ENCODE results near the gene MAP2K6. TPM values are rescaled to one million over a fixed set of nuclear protein-coding genes. Genes with fewer than 3 reads are reported as not detected.

Gene MAP2K6
- total RNA-seq, 2 donors from 2014 or later = 4.4 to 34.6 TPM

DNA sequence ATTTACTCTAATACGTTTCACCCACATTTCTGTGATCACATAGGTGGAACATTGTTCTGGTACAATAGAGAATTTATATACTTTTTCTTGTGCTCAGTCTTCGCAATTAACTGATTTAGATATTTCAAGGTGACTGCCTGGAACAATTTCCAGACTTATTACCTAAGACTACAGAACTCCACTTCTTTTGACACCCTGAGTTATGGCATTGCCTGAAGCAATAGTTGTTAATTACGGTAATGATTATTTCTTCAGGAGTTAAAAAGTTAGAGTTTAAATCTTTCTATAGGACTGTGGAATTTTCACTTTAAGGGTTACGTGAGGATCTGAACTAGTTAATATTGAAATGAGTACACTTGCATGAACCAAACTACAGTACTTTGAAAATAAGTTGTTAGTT, 74.8 kb downstream of the MAP2K6 start:
- Histone ChIP-seq H3K4me3 (no peak overlapping the region), H3K4me1 (peaks cover 8% of the 10 kb centered on the region), H3K36me3 (replicated peaks in 1 of 2; ENCODE audit: insufficient read depth in 1 of 2, low read depth in 2 of 2) (no peaks in the 10 kb centered on the region), H3K27me3 (no peaks in the 10 kb centered on the region), H3K9me3 (no peaks in the 10 kb centered on the region), H3K27ac (no peak overlapping the region)
- TF ChIP-seq POLR2A (IDR thresholded peaks at IDR 0.05) = no peak
- TF ChIP-seq, protein P1, sequence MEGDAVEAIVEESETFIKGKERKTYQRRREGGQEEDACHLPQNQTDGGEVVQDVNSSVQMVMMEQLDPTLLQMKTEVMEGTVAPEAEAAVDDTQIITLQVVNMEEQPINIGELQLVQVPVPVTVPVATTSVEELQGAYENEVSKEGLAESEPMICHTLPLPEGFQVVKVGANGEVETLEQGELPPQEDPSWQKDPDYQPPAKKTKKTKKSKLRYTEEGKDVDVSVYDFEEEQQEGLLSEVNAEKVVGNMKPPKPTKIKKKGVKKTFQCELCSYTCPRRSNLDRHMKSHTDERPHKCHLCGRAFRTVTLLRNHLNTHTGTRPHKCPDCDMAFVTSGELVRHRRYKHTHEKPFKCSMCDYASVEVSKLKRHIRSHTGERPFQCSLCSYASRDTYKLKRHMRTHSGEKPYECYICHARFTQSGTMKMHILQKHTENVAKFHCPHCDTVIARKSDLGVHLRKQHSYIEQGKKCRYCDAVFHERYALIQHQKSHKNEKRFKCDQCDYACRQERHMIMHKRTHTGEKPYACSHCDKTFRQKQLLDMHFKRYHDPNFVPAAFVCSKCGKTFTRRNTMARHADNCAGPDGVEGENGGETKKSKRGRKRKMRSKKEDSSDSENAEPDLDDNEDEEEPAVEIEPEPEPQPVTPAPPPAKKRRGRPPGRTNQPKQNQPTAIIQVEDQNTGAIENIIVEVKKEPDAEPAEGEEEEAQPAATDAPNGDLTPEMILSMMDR (IDR thresholded peaks at IDR 0.05) = no peak
- no peak for DNase-seq
- WGBS, 2 donors = 89 to 93% methylated on average over 4 of the region's 4 CpGs
- intact Hi-C loops (cut with DNase I) = no loop called here
- ATAC-seq = no peak

DNA sequence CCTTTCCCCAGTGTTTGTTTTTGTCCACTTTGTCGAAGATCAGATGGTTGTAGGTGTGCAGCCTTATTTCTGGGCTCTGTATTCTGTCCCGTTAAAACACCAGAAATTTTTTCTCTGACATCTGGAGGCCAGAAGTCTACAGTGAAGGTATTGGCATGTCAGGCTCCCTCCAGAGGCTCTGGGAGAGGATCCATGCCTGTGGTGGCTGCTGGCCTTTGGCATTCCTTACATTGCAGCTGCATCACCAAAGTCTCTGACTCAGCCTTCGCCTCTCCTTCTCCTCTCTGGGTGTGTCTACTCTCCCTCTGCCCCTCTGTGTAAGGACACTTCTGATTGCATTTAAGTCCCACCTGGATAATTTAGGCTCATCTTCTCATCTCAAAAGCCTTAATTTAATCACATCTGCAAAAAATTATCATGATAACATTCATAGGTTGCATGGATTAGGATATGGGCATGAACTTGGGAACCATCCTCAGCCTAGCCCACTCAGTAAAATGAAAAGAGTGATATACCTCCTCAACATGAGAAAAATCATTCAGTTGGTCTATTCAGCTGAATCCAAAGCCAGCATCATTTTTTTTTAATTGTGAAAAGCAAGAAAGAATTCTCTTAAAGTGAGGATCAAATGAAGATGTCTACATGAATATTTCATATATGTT, 78.0 kb downstream of the MAP2K6 start:
- no peaks in the 10 kb centered on the region for H3K27me3 ChIP-seq
- no peaks in the 10 kb centered on the region for H3K9me3 ChIP-seq
- no peak overlapping the region for H3K4me3 ChIP-seq
- H3K4me1 ChIP-seq = no peaks in the 10 kb centered on the region
- 65 to 78% methylated on average over 3 of the region's 3 CpGs for WGBS, 2 donors
- no peak overlapping the region for H3K27ac ChIP-seq
- DNase-seq (no peak), ATAC-seq (no peak)
- intact Hi-C loops (cut with DNase I) = no loop called here
- no peak for TF ChIP-seq POLR2A (IDR thresholded peaks at IDR 0.05)
- TF ChIP-seq, protein P1 (IDR thresholded peaks at IDR 0.05) = no peak
- H3K36me3 ChIP-seq (replicated peaks in 1 of 2; ENCODE audit: insufficient read depth in 1 of 2, low read depth in 2 of 2) = no peaks in the 10 kb centered on the region

DNA sequence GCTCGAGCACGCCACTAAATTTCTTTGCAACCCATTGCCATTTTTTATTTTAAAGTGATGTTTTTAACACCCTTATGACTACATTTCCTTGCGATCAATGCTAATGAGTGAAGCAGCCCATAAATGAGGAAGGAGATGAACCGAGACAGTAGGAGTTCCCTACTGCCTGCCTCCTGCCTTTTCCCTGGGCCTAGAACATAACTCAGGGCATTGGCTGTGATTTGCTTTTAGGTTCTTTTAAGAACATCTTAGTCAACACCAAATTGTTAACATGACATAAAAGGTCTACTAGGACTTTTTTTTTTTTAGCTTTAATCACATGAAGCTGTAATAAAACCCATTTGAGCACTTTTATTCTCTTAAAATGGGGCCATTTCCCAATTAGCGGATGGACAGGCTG, 81.3 kb downstream of the MAP2K6 start:
- H3K36me3 ChIP-seq (replicated peaks in 1 of 2; ENCODE audit: insufficient read depth in 1 of 2, low read depth in 2 of 2) = no peaks in the 10 kb centered on the region
- no peak for TF ChIP-seq POLR2A (IDR thresholded peaks at IDR 0.05)
- TF ChIP-seq, protein P1 (IDR thresholded peaks at IDR 0.05) = no peak
- 84 to 95% methylated on average over 5 of the region's 5 CpGs for WGBS, 2 donors
- H3K4me3 ChIP-seq = no peak overlapping the region
- H3K4me1 ChIP-seq = peaks cover 15% of the 10 kb centered on the region
- ATAC-seq (no peak), DNase-seq (no peak)
- H3K9me3 ChIP-seq = no peaks in the 10 kb centered on the region
- intact Hi-C loops (cut with DNase I) = no loop called here
- H3K27me3 ChIP-seq = no peaks in the 10 kb centered on the region
- H3K27ac ChIP-seq = no peak overlapping the region

DNA sequence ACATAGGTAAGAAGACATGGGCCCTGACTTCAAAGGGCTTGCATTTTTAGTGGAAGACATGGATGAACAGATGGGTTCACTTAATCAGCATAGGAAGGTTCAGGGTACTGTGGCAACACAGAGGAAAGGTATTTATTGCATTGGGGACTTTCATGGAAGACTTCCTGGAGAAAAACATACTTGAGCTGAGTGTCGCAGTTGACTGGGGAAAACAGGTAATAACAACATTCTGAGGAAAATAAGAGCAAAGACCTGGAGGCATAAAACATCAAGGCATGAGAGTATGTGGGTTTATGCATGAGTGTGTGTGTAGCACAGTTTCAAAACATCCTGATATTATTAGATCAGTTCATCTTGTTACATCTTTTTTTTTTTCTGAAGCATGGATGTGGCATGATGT, 82.7 kb downstream of the MAP2K6 start:
- DNase-seq (no peak), ATAC-seq (no peak)
- TF ChIP-seq, protein P1 (IDR thresholded peaks at IDR 0.05) = no peak
- no peak for TF ChIP-seq POLR2A (IDR thresholded peaks at IDR 0.05)
- Histone ChIP-seq H3K36me3 (replicated peaks in 1 of 2; ENCODE audit: insufficient read depth in 1 of 2, low read depth in 2 of 2) (no peaks in the 10 kb centered on the region), H3K4me3 (no peak overlapping the region), H3K4me1 (peaks cover 26% of the 10 kb centered on the region), H3K27ac (no peak overlapping the region), H3K27me3 (no peaks in the 10 kb centered on the region), H3K9me3 (no peaks in the 10 kb centered on the region)
- WGBS, 2 donors = 96 to 100% methylated on average over 1 of the region's 1 CpG
- intact Hi-C loops (cut with DNase I) = no loop called here

DNA sequence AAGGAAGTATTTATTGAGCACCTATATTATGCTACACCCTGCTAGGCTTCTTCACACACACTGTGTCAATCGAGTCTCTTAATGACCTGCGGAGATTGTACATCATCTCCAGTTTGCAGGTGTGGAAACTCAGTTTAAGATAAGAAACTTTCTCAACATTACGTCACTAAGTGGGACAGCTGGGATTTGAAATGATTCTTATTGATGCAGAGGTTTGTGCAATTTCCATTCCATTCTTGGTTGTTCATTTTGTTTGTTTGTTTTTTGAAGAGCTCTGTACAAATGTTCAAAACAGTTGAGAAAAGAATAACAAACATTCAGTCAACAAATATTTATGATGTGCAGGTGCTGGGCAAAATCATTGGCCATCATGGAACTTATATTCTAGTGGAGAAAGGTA, 84.8 kb downstream of the MAP2K6 start:
- intact Hi-C loops (cut with DNase I) = no loop called here
- Histone ChIP-seq H3K4me3 (no peak overlapping the region), H3K27me3 (no peaks in the 10 kb centered on the region), H3K36me3 (replicated peaks in 1 of 2; ENCODE audit: insufficient read depth in 1 of 2, low read depth in 2 of 2) (no peaks in the 10 kb centered on the region), H3K4me1 (peaks cover 47% of the 10 kb centered on the region), H3K27ac (no peak overlapping the region), H3K9me3 (no peaks in the 10 kb centered on the region)
- no peak for DNase-seq
- 34 to 37% methylated on average over 3 of the region's 3 CpGs for WGBS, 2 donors
- TF ChIP-seq, protein P1 (IDR thresholded peaks at IDR 0.05) = no peak
- TF ChIP-seq POLR2A (IDR thresholded peaks at IDR 0.05) = no peak
- no peak for ATAC-seq
